GM18519 (cell line): Measurements from ENCODE around the gene ISM2.

Experiments used
- ATAC-seq: cut with Tn5 transposase; IDR thresholded peaks from one replicate; pipeline ENCODE4 v1.9.1; 2021; ENCODE audit warnings: mild to moderate bottlenecking, moderate library complexity; ENCODE audit not compliant: unreplicated experiment, low FRiP score

Gene ISM2

DNA sequence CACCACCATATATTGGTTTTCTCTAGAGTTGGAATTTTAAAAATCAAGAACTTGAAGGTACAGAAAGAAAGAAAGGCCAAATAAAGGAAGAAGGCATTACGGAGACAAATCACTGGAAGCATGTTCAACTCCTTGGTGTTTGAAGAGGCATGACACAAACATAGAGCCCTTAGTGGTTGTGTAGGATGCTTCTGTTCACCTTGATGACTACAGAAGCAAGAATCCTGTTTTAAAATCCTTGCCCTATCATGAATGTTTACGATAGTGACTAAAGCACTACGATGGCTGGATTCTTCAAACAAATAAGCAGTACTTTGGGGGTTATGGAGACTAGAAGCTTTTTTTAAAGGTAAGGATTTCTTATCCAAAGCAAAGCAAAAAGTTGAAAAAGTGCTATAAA lies 10.3 kb upstream of the ISM2 start:
- ATAC-seq: no peak

DNA sequence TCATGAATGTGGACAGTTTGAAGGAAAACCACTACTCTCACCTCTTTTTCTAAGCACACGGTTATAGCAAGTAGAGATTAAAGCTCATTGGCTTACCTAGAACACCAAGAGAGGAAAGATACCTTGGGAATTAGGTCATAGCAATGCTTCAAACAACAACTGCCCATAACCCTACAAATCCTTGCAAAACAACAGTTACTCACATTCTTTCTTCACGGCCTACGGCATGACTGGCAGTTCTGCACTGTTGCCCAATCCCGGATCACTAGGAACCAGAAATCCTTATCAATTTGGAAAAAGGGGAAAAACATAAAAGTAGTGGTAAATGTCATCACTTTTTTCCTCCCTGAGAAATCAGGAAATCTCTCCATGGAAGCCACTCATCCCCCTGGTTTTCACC lies 9.6 kb upstream of the ISM2 start:
- ATAC-seq: no peak

DNA sequence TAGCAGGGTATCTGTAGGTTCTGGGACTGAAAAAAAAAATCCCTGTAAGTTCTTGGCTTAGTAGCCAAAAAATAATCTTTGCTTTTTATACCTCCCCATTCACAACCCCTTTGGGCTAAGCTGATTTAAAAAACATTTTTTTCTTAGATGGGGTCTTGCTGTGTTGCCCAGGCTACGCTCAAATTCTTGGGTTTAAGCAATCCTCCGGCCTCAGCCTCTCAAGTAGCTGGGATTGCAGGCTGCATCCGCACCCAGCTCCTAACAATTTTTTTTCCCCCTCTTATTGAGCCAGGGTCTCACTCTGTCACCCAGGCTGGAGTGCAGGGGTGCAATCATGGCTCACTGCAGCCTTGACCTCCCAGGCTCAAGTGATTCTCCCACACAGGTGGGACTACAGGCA lies 9.1 kb upstream of the ISM2 start:
- ATAC-seq: no peak

DNA sequence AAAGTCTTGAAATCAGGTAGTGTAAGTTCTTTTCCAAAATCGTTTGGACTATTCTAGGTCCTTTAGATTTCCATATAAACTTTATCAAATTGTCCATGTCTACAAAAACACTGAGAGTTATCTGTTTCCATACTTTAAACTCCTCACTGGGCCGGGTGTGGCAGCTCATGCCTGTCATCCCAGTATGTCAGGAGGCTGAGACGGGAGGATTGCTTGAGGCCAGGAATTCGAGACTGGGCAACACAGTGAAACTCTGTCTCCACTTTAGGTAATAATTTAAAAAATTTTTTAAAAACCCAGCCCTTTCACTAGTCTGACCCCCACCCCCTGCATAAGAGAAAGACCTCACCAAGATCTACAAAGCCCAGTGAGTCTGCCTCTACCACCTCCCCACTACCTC lies 6.4 kb upstream of the ISM2 start:
- ATAC-seq: no peak

GRCh38 chr14:77503138-77503537 lies 4.5 kb upstream of the ISM2 start:
- no peak for ATAC-seq

- ATAC-seq: no peak
Observed at GRCh38 chr14:77502109-77502782, 3.6 kb upstream of the ISM2 start.

GRCh38 chr14:77498984-77499527 lies 440 bp upstream of the ISM2 start:
- peak; percentile 10 for ATAC-seq

- ATAC-seq: no peak
Observed at GRCh38 chr14:77495334-77495733, 3.3 kb downstream of the ISM2 start.

- ATAC-seq: no peak
Observed at GRCh38 chr14:77491056-77491455, 7.6 kb downstream of the ISM2 start.

GRCh38 chr14:77490347-77490986 lies 8.1 kb downstream of the ISM2 start:
- no peak for ATAC-seq

- no peak for ATAC-seq
Observed at GRCh38 chr14:77489041-77489440, 9.6 kb downstream of the ISM2 start.

DNA sequence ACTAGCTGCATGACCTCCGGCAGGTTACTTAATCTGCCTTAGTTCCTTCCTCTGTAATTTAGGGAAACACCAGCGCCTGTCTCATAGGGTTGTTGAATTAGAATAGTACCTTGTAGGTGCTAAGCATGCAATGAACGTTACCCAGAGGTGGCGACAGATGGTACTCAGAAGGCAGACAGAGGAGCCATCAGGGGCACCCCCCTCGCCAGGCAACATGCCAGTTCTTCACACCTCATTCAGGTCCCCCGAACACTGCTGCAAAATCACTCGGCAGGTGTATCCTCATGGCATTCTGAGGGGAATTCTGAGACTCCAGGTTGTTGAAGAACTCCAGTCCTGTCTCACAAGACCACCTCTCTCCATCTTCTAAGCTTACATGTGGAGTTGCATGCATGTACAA lies 10.1 kb downstream of the ISM2 start:
- no peak for ATAC-seq

- no peak for ATAC-seq
Observed at GRCh38 chr14:77485901-77486678, 12.5 kb downstream of the ISM2 start.

DNA sequence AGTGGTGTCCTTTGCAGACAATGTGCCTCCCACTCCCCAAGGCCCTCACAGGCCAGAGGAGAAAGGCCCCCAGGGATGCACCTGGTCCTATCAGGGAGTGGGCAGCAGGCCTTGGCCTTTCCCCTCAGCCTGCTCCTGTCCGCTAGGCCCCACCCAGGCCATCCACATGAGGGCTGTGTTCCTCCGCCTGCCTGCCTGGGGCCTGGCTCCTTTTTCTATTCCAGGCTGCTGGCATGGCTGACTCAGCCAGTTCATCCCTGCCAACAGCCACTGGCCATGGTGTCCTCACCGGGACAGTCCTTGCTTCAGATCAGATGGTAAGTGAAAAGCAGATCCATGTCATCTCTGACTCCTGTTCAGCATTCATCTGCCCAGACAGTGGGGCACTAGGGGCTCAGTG lies 13.4 kb downstream of the ISM2 start:
- ATAC-seq: no peak

GRCh38 chr14:77482422-77482821 lies 16.2 kb downstream of the ISM2 start:
- ATAC-seq: no peak

GRCh38 chr14:77478796-77479195 lies 19.8 kb downstream of the ISM2 start:
- peak; percentile 92 for ATAC-seq

- no peak for ATAC-seq
Observed at GRCh38 chr14:77478029-77478428, 20.6 kb downstream of the ISM2 start.

DNA sequence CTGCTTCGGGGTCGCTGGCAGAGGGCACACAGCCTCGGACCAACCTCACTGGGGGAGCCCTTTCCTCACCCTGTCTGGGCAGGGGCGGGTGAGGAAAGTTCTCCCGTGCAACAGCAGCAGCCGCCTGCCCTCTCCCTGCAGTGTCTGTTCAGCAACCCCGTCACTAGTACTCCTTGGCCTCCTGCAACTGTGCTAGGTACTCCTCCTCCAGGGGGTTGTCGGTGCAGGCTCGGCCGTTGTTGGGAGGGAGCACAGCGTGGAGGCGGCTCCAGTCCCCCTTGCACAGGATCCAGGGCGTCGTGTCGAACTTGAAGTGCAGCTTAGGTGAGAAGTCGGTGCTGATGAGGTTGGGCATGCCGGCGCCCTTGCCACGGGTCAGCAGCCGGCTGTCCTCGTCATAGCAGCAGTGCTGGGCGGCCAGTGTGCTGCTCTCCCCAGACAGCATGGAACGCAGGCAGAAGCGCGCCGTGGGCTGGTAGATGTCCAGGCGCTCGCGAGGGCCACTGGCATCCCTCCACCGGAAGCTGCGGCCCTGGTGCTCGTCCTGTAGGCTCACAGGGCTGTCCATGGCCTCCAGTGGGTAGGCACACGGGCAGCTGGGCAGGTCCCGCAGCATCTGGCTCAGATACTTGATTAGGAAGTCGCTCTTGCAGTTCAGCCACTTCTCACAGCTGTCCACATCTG lies 23.0 kb downstream of the ISM2 start:
- ATAC-seq: no peak

- no peak for ATAC-seq
Observed at GRCh38 chr14:77474479-77475177, 24.0 kb downstream of the ISM2 start.

- ATAC-seq: no peak
Observed at GRCh38 chr14:77473921-77474320, 24.7 kb downstream of the ISM2 start.
